ENCODE measurements around the gene SMCR8. TPM values are rescaled to one million over a fixed set of nuclear protein-coding genes. Genes with fewer than 3 reads are reported as not detected.
A peak's percentile ranks its signal among the peaks of the same experiment; 100 is the strongest.

Gene SMCR8
- total RNA-seq, 1 experiment from 2014 or later: 22.4 TPM

- H3K27ac ChIP-seq (ENCODE audit: insufficient read length, low read depth, low read length): no peak overlapping the region
- H3K4ac ChIP-seq (ENCODE audit: low read depth, low read length): no peak overlapping the region
- H2BK15ac ChIP-seq (ENCODE audit: low read depth, low read length): no peak overlapping the region
- H3K23ac ChIP-seq (ENCODE audit: insufficient read length, low read depth, low read length): no peak overlapping the region
- H3K27me3 Mint-ChIP-seq (ENCODE audit: low read depth): no peaks in the 10 kb centered on the region; the same call in none of the 2 replicates
- peak; percentile 77 for DNase-seq
- no CpG with 5 or more reads among the region's 14 CpGs for WGBS (ENCODE audit: extremely low coverage, insufficient read length, low lambda C conversion rate)
- H3T11ph ChIP-seq (ENCODE audit: low read length): no peak overlapping the region
- peaks cover 5 to 20% (median 18%) of the 10 kb centered on the region in 3 experiments for H3K36me3 Mint-ChIP-seq (ENCODE audit: insufficient read depth in 1 of 3, low read depth in 3 of 3)
- peak overlapping the region in 2 of 3 experiments; percentile 68 to 88; a peak in 3 of 7 replicates for H3K27ac Mint-ChIP-seq
- H2AK5ac ChIP-seq (ENCODE audit: insufficient read length, low read length): no peak overlapping the region
- H4K5ac ChIP-seq (ENCODE audit: insufficient read length, low read depth, low read length): no peak overlapping the region
- no peak overlapping the region for H2AFZ ChIP-seq (ENCODE audit: low read length)
- no peak for TF ChIP-seq CTCF (conservative IDR thresholded peaks at IDR 0.05)
- no peaks in the 10 kb centered on the region for H3K23me2 ChIP-seq (ENCODE audit: insufficient read length, low read depth, low read length, poor library complexity, severe bottlenecking)
- H3K9me3 ChIP-seq (ENCODE audit: control insufficient read depth, low read depth, low read length): no peaks in the 10 kb centered on the region
- H3K18ac ChIP-seq (ENCODE audit: insufficient read length, low read depth, low read length): no peak overlapping the region
- peaks cover 10 to 13% of the 10 kb centered on the region in 2 experiments for H3K4me1 Mint-ChIP-seq
- H3K27me3 ChIP-seq (ENCODE audit: insufficient read depth, low read length): no peaks in the 10 kb centered on the region
- H4K8ac ChIP-seq (replicated peaks; ENCODE audit: insufficient read length, low read depth, low read length): no peak overlapping the region
- no peak overlapping the region for H3K4me2 ChIP-seq (ENCODE audit: insufficient read depth, insufficient read length, low read length)
- no peak overlapping the region for H4K91ac ChIP-seq (ENCODE audit: insufficient read length, low read depth, low read length)
- no peak overlapping the region for H2BK12ac ChIP-seq (ENCODE audit: insufficient read length, low read depth, low read length)
- no peak overlapping the region for H3K56ac ChIP-seq (ENCODE audit: insufficient read length, low read depth, low read length)
- no peak overlapping the region for H2BK5ac ChIP-seq (ENCODE audit: insufficient read length, low read length)
- H2BK20ac ChIP-seq (ENCODE audit: low read depth, low read length, poor library complexity, severe bottlenecking): no peak overlapping the region
- no peak overlapping the region for H3K14ac ChIP-seq (ENCODE audit: insufficient read depth, low read length)
- H3K9me3 Mint-ChIP-seq: no peaks in the 10 kb centered on the region
- no peak overlapping the region for H3K9ac ChIP-seq (ENCODE audit: extremely low read depth, insufficient read length, low read length)
- no peaks in the 10 kb centered on the region for H4K20me1 ChIP-seq (ENCODE audit: control insufficient read depth, insufficient read depth, insufficient read length)
- no peaks in the 10 kb centered on the region for H3K79me1 ChIP-seq (ENCODE audit: insufficient read depth, low read depth, low read length, poor library complexity, severe bottlenecking)
- H3K4me1 ChIP-seq (ENCODE audit: insufficient read depth, low read length): no peaks in the 10 kb centered on the region
- no peak overlapping the region for H3K4me3 Mint-ChIP-seq
- H2BK120ac ChIP-seq (ENCODE audit: low read depth, low read length, poor library complexity, severe bottlenecking): no peak overlapping the region
- H3K79me2 ChIP-seq (ENCODE audit: insufficient read depth, low read length): no peaks in the 10 kb centered on the region
These were observed 47.0 kb upstream of the SMCR8 start for GRCh38 chr17:18267927-18268711.
